Measurements from ENCODE around the gene ACSM6. TPM values are rescaled to one million over a fixed set of nuclear protein-coding genes. Genes with fewer than 3 reads are reported as not detected.

The ACSM6 gene
- total RNA-seq, 1 experiment from 2014 or later, result not detected

DNA sequence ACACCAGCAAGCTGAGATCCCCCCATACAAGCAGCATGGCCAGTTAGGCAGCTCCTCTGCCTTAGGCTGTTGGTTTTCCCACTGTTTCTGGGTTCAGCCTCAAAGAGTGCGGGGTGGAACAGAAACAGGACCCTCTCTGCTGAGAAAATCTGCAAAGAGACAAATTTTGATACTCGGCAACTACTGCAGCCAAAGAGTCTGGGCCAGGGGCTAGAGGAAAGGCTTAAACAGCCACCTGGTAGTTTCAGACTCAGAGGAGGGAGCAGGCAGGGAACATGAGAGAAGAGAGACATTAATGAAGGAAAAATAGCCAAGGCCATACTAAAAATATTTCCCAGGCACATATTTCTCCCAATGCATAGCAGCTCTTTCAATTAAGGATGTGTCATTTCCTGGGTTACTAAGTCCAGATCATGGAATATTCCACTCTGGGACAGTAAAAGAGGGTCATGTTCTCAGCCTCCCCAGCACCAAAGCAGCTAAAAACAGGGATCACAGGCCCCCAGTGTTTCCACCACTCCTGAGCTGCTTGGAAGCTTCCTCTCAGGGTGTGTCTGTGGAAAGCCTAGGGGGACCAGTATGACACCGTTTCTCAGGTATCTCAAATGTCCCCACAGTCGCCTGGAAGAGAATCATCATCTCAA is 67.0 kb downstream of the ACSM6 start (continued):
- TF ChIP-seq, protein P1, sequence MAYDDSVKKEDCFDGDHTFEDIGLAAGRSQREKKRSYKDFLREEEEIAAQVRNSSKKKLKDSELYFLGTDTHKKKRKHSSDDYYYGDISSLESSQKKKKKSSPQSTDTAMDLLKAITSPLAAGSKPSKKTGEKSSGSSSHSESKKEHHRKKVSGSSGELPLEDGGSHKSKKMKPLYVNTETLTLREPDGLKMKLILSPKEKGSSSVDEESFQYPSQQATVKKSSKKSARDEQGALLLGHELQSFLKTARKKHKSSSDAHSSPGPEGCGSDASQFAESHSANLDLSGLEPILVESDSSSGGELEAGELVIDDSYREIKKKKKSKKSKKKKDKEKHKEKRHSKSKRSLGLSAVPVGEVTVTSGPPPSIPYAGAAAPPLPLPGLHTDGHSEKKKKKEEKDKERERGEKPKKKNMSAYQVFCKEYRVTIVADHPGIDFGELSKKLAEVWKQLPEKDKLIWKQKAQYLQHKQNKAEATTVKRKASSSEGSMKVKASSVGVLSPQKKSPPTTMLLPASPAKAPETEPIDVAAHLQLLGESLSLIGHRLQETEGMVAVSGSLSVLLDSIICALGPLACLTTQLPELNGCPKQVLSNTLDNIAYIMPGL (CRISPR knock-in tag; IDR thresholded peaks at IDR 0.05), result no peak
- TF ChIP-seq NR3C1 (CRISPR knock-in tag; conservative IDR thresholded peaks at IDR 0.05; ENCODE audit: low read depth) (no peak), FOXP1 (CRISPR knock-in tag; IDR thresholded peaks at IDR 0.05; ENCODE audit: borderline replicate concordance) (no peak)
- TF ChIP-seq, protein P2, sequence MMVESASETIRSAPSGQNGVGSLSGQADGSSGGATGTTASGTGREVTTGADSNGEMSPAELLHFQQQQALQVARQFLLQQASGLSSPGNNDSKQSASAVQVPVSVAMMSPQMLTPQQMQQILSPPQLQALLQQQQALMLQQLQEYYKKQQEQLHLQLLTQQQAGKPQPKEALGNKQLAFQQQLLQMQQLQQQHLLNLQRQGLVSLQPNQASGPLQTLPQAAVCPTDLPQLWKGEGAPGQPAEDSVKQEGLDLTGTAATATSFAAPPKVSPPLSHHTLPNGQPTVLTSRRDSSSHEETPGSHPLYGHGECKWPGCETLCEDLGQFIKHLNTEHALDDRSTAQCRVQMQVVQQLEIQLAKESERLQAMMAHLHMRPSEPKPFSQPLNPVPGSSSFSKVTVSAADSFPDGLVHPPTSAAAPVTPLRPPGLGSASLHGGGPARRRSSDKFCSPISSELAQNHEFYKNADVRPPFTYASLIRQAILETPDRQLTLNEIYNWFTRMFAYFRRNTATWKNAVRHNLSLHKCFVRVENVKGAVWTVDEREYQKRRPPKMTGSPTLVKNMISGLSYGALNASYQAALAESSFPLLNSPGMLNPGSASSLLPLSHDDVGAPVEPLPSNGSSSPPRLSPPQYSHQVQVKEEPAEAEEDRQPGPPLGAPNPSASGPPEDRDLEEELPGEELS (CRISPR knock-in tag; IDR thresholded peaks at IDR 0.05), result no peak

DNA sequence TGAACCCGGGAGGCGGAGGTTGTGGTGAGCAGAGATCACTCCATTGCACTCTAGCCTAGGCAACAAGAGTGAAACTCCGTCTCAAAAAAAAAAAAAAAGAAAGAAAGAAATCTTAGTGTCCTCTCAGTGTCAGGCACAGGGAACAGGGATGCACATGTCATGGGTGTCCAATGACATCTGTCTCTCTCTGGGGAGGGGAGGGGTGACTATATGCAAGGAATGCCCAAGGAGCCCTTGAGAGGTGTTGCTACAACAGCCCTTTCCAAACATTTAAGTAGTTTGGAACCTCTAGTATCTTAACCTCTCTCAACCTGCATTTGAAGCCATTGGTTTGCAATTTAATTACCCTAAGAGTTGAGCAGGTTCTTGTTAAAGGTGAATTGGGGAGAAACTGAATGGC is 67.9 kb downstream of the ACSM6 start:
- CTCF ChIA-PET, result no interaction called here

DNA sequence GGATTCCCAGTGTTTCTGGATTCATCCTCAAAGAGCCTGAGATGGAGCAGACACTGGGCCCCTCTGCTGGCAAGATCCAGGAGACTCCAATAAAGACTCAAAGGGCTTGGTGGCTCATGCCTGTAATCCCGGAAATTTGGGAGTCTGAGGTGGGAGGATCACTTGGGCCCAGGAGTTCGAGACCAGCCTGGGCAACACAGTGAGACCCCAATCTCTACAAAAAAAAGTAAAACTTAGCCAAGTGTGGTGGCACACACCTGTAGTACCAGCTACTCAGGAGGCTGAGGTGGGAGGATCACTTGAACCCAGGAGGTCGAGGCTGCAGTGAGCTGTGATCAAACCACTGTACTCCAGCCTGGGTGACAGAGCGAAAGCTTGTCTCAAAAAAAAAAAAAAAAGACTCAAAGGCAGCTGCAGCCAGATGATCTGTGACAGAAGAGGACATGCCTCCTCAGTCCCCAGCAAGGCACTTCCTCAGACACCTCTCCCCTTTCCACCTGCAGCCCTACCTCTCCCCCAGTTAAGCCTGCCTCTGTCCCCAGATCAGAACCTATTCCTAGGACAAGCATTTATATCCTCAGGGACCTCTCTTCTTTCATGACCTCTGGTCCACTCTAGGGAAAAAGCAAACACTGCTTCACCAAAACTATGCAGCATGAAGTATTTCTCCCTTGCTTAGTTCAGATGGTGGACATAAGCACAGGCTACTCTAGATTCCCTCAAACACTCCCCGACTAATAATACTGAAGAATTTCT is 68.9 kb downstream of the ACSM6 start:
- Mint-ChIP-seq H3K9me3 (peaks cover 5% of the 10 kb centered on the region), H3K27ac (peak overlapping the region; percentile 99), H3K4me1 (peaks cover 63% of the 10 kb centered on the region), H3K27me3 (ENCODE audit: low read depth) (no peaks in the 10 kb centered on the region), H3K36me3 (peaks cover 65% of the 10 kb centered on the region), H3K4me3 (no peak overlapping the region)
- ChIA-PET CTCF (no interaction called here), POLR2A (no interaction called here)
- no peak for DNase-seq (ENCODE audit: low spot score)
- no peak for ATAC-seq
- TF ChIP-seq FOXJ3 (CRISPR knock-in tag; IDR thresholded peaks at IDR 0.05; ENCODE audit: borderline replicate concordance), result no peak
- TF ChIP-seq ZNF121 (CRISPR knock-in tag; IDR thresholded peaks at IDR 0.05), result peak; percentile 92
- no peak for TF ChIP-seq PRRX2 (CRISPR knock-in tag; IDR thresholded peaks at IDR 0.05)

More for the DNA sequence above, 67.9 kb downstream of the ACSM6 start:
- Mint-ChIP-seq H3K4me1 (peaks cover 60% of the 10 kb centered on the region), H3K36me3 (peaks cover 71% of the 10 kb centered on the region), H3K9me3 (peaks cover 12% of the 10 kb centered on the region), H3K4me3 (no peak overlapping the region), H3K27ac (peak overlapping the region; percentile 30; the same call in 1 of the 2 replicates), H3K27me3 (ENCODE audit: low read depth) (no peaks in the 10 kb centered on the region)
- DNase-seq (ENCODE audit: low spot score) (no peak), ATAC-seq (no peak)
- no peak for TF ChIP-seq MYBL2 (CRISPR knock-in tag; IDR thresholded peaks at IDR 0.05)
- no peak for TF ChIP-seq ESRRA (CRISPR knock-in tag; IDR thresholded peaks at IDR 0.05; ENCODE audit: borderline replicate concordance)
- TF ChIP-seq, protein P3, sequence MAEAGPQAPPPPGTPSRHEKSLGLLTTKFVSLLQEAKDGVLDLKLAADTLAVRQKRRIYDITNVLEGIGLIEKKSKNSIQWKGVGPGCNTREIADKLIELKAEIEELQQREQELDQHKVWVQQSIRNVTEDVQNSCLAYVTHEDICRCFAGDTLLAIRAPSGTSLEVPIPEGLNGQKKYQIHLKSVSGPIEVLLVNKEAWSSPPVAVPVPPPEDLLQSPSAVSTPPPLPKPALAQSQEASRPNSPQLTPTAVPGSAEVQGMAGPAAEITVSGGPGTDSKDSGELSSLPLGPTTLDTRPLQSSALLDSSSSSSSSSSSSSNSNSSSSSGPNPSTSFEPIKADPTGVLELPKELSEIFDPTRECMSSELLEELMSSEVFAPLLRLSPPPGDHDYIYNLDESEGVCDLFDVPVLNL (CRISPR knock-in tag; IDR thresholded peaks at IDR 0.05; ENCODE audit: borderline replicate concordance, low read depth), result no peak
- no peak for TF ChIP-seq TCF7 (CRISPR knock-in tag; IDR thresholded peaks at IDR 0.05; ENCODE audit: low read depth)
- TF ChIP-seq GTF2I (CRISPR knock-in tag; conservative IDR thresholded peaks at IDR 0.05), result no peak
- TF ChIP-seq SMAD4 (CRISPR knock-in tag; IDR thresholded peaks at IDR 0.05), result no peak
- POLR2A ChIA-PET, result interaction anchor here (0.7 kb wide), 1 partner anchor 395 kb away, joined by 3 read pairs; the partner anchor contains the start of gene ALDH18A1

DNA sequence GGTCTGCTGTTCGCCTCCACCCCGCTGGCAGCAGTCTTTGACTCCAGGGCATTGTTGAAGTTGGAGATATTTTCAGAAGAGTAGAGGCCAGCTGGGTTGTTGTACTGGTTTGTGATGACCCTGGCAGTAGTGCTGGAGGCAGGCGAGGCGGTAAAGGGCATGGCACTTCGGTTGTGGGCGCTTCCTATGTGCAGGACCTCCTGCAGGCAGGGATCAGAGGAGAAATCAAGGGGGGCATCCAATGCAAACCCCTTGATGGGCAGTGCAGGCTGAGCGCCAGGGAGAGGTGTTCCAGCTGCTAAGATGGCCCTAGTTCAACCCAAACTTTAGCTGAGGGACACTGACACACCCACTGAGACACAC is 69.8 kb downstream of the ACSM6 start:
- Mint-ChIP-seq H3K9me3 (no peaks in the 10 kb centered on the region), H3K4me1 (peaks cover 72% of the 10 kb centered on the region), H3K27ac (peak overlapping the region; percentile 99), H3K4me3 (no peak overlapping the region), H3K36me3 (peaks cover 64% of the 10 kb centered on the region), H3K27me3 (ENCODE audit: low read depth) (no peaks in the 10 kb centered on the region)
- ChIA-PET POLR2A (interaction anchor here (1.1 kb wide), 1 partner anchor 26 kb away, joined by 4 read pairs; no protein-coding TSS in a partner anchor), CTCF (interaction anchor here (1.2 to 3.1 kb wide), 6 partner anchors 15 to 102 kb away, joined by 4 to 22 read pairs (median 5); partner anchors contain the start of gene PDLIM1)
- ATAC-seq (no peak), DNase-seq (ENCODE audit: low spot score) (no peak)
- TF ChIP-seq, protein P1 (CRISPR knock-in tag; IDR thresholded peaks at IDR 0.05), result no peak
- TF ChIP-seq ZNF317 (CRISPR knock-in tag; IDR thresholded peaks at IDR 0.05; ENCODE audit: borderline replicate concordance, low read depth), result no peak
- TF ChIP-seq, protein P4, sequence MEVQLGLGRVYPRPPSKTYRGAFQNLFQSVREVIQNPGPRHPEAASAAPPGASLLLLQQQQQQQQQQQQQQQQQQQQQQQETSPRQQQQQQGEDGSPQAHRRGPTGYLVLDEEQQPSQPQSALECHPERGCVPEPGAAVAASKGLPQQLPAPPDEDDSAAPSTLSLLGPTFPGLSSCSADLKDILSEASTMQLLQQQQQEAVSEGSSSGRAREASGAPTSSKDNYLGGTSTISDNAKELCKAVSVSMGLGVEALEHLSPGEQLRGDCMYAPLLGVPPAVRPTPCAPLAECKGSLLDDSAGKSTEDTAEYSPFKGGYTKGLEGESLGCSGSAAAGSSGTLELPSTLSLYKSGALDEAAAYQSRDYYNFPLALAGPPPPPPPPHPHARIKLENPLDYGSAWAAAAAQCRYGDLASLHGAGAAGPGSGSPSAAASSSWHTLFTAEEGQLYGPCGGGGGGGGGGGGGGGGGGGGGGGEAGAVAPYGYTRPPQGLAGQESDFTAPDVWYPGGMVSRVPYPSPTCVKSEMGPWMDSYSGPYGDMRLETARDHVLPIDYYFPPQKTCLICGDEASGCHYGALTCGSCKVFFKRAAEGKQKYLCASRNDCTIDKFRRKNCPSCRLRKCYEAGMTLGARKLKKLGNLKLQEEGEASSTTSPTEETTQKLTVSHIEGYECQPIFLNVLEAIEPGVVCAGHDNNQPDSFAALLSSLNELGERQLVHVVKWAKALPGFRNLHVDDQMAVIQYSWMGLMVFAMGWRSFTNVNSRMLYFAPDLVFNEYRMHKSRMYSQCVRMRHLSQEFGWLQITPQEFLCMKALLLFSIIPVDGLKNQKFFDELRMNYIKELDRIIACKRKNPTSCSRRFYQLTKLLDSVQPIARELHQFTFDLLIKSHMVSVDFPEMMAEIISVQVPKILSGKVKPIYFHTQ (CRISPR knock-in tag; IDR thresholded peaks at IDR 0.05), result no peak
- TF ChIP-seq, protein P5, sequence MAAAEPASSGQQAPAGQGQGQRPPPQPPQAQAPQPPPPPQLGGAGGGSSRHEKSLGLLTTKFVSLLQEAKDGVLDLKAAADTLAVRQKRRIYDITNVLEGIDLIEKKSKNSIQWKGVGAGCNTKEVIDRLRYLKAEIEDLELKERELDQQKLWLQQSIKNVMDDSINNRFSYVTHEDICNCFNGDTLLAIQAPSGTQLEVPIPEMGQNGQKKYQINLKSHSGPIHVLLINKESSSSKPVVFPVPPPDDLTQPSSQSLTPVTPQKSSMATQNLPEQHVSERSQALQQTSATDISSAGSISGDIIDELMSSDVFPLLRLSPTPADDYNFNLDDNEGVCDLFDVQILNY (CRISPR knock-in tag; IDR thresholded peaks at IDR 0.05), result no peak
- TF ChIP-seq NFE2L1 (CRISPR knock-in tag; IDR thresholded peaks at IDR 0.05), result no peak
- no peak for TF ChIP-seq GRHL2 (CRISPR knock-in tag; IDR thresholded peaks at IDR 0.05; ENCODE audit: insufficient replicate concordance, severe bottlenecking)

All from WTC11 (cell line).